Fibroblast of mammary gland (primary cell): ENCODE measurements around the gene LRRTM4.

Experiments used
- DNase-seq: peaks from one replicate; pipeline ENCODE4 v3.0.0-alpha.2; 2010; ENCODE audit warnings: low read depth
- H3K4me3 ChIP-seq: 2 replicates; pipeline ENCODE4 v1.5.1; 2011; ENCODE audit warnings: low read depth, mild to moderate bottlenecking, low read length, moderate library complexity; ENCODE audit not compliant: control insufficient read depth
- TF ChIP-seq, protein P1 (sequence below): conservative IDR thresholded peaks from 2 replicates; pipeline ENCODE4 v1.5.1; 2011; ENCODE audit warnings: low read depth, low read length, inconsistent platforms; ENCODE audit not compliant: control insufficient read depth, insufficient read depth

The LRRTM4 gene

DNA sequence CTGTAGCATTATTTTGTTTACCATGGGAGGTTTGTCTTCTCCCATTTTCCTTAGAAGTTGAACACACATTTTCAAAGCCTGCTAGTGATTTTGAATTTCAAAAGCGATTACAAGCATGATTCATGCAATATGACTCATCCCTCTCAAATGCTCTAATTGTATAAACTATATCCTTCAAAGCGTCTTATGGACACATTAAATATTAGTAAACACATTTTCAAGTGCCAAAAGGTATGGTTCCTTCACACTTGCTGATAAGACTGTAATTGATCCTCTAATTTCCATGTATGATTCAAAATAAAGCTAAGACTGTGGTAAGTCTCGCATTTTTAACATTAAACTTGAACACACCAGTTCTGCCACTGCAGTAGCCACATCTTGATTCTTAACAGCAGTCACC lies 512.9 kb downstream of the LRRTM4 start:
- TF ChIP-seq, protein P1, sequence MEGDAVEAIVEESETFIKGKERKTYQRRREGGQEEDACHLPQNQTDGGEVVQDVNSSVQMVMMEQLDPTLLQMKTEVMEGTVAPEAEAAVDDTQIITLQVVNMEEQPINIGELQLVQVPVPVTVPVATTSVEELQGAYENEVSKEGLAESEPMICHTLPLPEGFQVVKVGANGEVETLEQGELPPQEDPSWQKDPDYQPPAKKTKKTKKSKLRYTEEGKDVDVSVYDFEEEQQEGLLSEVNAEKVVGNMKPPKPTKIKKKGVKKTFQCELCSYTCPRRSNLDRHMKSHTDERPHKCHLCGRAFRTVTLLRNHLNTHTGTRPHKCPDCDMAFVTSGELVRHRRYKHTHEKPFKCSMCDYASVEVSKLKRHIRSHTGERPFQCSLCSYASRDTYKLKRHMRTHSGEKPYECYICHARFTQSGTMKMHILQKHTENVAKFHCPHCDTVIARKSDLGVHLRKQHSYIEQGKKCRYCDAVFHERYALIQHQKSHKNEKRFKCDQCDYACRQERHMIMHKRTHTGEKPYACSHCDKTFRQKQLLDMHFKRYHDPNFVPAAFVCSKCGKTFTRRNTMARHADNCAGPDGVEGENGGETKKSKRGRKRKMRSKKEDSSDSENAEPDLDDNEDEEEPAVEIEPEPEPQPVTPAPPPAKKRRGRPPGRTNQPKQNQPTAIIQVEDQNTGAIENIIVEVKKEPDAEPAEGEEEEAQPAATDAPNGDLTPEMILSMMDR = no peak
- DNase-seq = peak; percentile 3

GRCh38 chr2:77008853-77009252 lies 513.3 kb downstream of the LRRTM4 start:
- no peak for DNase-seq
- TF ChIP-seq, protein P1 = no peak
- no peak overlapping the region for H3K4me3 ChIP-seq

More for the DNA sequence above, 512.9 kb downstream of the LRRTM4 start:
- H3K4me3 ChIP-seq = no peak overlapping the region

- TF ChIP-seq, protein P1 = no peak
- no peak overlapping the region for H3K4me3 ChIP-seq
- DNase-seq = no peak
Observed at GRCh38 chr2:77007686-77008085, 514.5 kb downstream of the LRRTM4 start.

DNA sequence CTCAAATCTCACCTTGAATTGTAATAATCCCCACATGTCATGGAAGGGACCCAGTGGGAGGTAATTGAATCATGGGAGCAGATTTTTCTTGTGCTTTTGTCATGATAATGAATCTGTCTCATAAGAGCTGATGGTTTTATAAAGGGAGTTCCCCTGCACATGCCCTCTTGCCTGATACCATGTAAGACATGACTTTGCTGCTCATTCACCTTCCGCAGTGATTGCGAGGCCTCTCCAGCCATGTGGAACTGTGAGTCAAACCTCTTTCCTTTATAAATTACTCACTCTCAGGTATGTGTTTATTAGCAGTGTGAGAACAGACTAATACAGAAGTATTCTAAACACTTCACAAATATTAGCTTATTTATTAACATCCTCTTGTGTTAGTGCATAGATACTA lies 516.7 kb downstream of the LRRTM4 start:
- TF ChIP-seq, protein P1 = no peak
- no peak overlapping the region for H3K4me3 ChIP-seq
- no peak for DNase-seq

GRCh38 chr2:77001895-77002294 lies 520.3 kb downstream of the LRRTM4 start:
- TF ChIP-seq, protein P1 = no peak
- H3K4me3 ChIP-seq = no peak overlapping the region
- no peak for DNase-seq

DNA sequence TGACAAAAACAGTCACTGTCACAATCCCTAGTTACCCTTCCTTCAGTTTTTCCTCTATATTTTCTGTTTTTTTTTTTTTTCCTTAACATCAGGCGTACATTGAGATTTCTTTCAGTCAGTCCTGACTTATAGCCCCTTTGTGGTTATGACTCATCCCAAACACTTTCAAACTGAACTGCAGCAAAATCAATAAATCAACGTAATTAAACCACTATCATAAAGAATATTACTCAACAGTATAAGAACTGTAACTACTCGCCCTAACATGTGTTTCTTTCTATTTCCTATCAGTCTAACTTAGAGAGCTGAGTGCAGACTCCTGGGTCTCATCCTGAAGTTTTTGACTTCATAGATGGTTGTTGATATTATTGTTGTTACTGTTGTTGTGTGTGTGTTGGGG lies 523.5 kb downstream of the LRRTM4 start:
- no peak overlapping the region for H3K4me3 ChIP-seq
- TF ChIP-seq, protein P1 = no peak
- peak; percentile 11 for DNase-seq

DNA sequence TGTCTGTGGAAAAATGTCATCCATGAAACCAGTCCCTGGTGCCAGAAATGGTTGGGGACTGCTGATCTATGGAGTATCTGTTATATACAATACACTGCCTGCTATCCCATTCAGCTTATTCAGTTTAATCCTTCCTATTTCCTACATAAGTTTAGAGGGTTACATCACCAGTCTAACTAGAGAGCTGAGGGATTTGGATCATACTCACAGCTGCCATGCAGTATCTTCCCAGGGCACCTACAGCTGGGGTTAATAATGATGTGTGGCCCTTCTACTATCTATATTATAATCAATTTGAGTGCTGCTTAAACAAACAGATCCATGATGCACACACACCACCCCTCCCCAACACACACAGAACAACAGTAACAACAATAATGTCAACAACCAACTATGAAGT lies 524.0 kb downstream of the LRRTM4 start:
- H3K4me3 ChIP-seq = no peak overlapping the region
- DNase-seq = no peak
- TF ChIP-seq, protein P1 = no peak
